GM23338 (cell line): ENCODE results near the gene FUT2.

Source experiments
- CREB1 ChIP-seq: fragments of 250-450 bp; sonication (Bioruptor Pico); IDR thresholded peaks from 2 replicates; pipeline ENCODE4 v1.5.0; 2020; ENCODE audit warnings: low read depth, mild to moderate bottlenecking, moderate library complexity
- EZH2 ChIP-seq: fragments of 200-600 bp; sonication (generic); IDR thresholded peaks from one replicate; pipeline ENCODE4 v1.8.0; 2017; ENCODE audit warnings: antibody characterized with exemption, mild to moderate bottlenecking, low read depth; ENCODE audit not compliant: unreplicated experiment
- EZH2phosphoT487 ChIP-seq: fragments of 200-600 bp; sonication (generic); IDR thresholded peaks from one replicate; pipeline ENCODE4 v1.8.1; 2018; ENCODE audit warnings: antibody characterized with exemption; ENCODE audit not compliant: unreplicated experiment
- NANOG ChIP-seq: IDR thresholded peaks from 2 replicates; pipeline ENCODE4 v1.6.1; 2016; ENCODE audit warnings: antibody characterized with exemption, borderline replicate concordance
- POLR2AphosphoS5 ChIP-seq: IDR thresholded peaks from 2 replicates; pipeline ENCODE4 v1.6.1; 2016; ENCODE audit warnings: antibody characterized with exemption, low read depth
- STAT1 ChIP-seq: IDR thresholded peaks from one replicate; pipeline ENCODE4 v1.6.1; 2016; ENCODE audit warnings: antibody characterized with exemption; ENCODE audit not compliant: unreplicated experiment
- ZNF114 ChIP-seq: fragments of 250-450 bp; sonication (Bioruptor Pico); IDR thresholded peaks from 2 replicates; pipeline ENCODE4 v1.5.0; 2020; ENCODE audit warnings: mild to moderate bottlenecking, moderate library complexity
- ZNF331 ChIP-seq: fragments of 250-450 bp; sonication (Bioruptor Pico); IDR thresholded peaks from 2 replicates; pipeline ENCODE4 v1.5.0; 2020; ENCODE audit warnings: low read depth, mild to moderate bottlenecking, moderate library complexity
- TF ChIP-seq, protein P1 (sequence below), 2 experiments: fragments of 200-600 bp in 1 of 2; sonication (generic) in 1 of 2; conservative IDR thresholded peaks; 2 replicates each; pipeline versions ENCODE4 v1.5.1 to v1.6.1; 2016 to 2017; ENCODE audit warnings: antibody characterized with exemption in 2 of 2, low read depth in 2 of 2, mild to moderate bottlenecking in 2 of 2, moderate library complexity in 1 of 2
- TF ChIP-seq, protein P2 (sequence below): IDR thresholded peaks from one replicate; pipeline ENCODE4 v1.6.1; 2018; ENCODE audit warnings: antibody characterized with exemption; ENCODE audit not compliant: unreplicated experiment

DNA sequence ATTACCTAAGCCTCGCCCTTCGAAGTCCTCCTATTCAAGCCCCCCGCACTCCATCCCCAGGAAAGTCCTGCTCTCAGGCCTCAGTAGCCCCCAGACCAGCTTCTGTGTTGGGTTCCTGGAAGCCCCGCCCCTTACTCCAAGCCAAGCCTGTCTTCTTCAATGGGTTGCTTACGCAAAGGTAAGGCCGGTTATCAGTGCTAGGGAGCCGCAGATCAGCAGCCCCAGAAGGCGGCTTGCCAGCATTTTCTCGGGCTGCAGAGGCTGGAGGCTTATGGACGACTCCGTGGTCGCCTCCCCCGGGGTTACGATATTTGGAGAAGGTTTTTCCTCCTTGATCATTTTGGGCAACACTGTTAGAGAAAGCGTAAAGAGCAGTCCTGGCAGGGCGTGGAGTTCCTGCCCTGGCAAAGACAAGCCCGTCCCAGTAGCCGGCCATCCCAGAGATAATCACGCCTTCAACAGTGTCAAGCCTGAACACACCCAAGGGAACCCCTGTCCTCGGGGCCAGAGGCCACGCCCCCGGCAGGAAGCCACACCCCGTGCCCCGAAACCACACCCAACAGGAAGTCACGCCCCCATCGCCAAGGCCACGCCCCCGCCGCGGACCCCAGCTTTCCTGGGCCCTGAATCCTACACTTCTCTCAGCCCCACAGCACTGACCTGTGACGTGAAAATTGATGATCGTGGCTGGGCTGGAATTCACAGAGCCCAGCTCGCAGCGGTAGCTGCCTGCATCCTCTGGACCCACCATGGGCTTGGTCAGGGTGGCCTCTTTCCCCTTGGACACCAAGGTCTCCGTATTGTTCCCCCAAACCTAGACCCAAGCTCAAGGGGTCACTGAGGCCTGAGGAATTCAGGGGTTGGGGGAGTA, 45.6 kb downstream of the FUT2 start:
- TF ChIP-seq, protein P1, sequence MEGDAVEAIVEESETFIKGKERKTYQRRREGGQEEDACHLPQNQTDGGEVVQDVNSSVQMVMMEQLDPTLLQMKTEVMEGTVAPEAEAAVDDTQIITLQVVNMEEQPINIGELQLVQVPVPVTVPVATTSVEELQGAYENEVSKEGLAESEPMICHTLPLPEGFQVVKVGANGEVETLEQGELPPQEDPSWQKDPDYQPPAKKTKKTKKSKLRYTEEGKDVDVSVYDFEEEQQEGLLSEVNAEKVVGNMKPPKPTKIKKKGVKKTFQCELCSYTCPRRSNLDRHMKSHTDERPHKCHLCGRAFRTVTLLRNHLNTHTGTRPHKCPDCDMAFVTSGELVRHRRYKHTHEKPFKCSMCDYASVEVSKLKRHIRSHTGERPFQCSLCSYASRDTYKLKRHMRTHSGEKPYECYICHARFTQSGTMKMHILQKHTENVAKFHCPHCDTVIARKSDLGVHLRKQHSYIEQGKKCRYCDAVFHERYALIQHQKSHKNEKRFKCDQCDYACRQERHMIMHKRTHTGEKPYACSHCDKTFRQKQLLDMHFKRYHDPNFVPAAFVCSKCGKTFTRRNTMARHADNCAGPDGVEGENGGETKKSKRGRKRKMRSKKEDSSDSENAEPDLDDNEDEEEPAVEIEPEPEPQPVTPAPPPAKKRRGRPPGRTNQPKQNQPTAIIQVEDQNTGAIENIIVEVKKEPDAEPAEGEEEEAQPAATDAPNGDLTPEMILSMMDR (conservative IDR thresholded peaks at IDR 0.05; ENCODE audit: low read depth in 2 of 2) = no peak
- no peak for TF ChIP-seq EZH2phosphoT487
- no peak for TF ChIP-seq EZH2
- TF ChIP-seq POLR2AphosphoS5 = peak; percentile 71
- no peak for TF ChIP-seq CREB1 (CRISPR knock-in tag)
- TF ChIP-seq, protein P2, sequence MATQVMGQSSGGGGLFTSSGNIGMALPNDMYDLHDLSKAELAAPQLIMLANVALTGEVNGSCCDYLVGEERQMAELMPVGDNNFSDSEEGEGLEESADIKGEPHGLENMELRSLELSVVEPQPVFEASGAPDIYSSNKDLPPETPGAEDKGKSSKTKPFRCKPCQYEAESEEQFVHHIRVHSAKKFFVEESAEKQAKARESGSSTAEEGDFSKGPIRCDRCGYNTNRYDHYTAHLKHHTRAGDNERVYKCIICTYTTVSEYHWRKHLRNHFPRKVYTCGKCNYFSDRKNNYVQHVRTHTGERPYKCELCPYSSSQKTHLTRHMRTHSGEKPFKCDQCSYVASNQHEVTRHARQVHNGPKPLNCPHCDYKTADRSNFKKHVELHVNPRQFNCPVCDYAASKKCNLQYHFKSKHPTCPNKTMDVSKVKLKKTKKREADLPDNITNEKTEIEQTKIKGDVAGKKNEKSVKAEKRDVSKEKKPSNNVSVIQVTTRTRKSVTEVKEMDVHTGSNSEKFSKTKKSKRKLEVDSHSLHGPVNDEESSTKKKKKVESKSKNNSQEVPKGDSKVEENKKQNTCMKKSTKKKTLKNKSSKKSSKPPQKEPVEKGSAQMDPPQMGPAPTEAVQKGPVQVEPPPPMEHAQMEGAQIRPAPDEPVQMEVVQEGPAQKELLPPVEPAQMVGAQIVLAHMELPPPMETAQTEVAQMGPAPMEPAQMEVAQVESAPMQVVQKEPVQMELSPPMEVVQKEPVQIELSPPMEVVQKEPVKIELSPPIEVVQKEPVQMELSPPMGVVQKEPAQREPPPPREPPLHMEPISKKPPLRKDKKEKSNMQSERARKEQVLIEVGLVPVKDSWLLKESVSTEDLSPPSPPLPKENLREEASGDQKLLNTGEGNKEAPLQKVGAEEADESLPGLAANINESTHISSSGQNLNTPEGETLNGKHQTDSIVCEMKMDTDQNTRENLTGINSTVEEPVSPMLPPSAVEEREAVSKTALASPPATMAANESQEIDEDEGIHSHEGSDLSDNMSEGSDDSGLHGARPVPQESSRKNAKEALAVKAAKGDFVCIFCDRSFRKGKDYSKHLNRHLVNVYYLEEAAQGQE = no peak
- no peak for TF ChIP-seq NANOG
- no peak for TF ChIP-seq ZNF114 (CRISPR knock-in tag)
- TF ChIP-seq STAT1 = no peak
- TF ChIP-seq ZNF331 (CRISPR knock-in tag) = no peak
